Upper lobe of left lung (tissue), 4 donors: ENCODE data around the gene ISOC2.

Experiments used
- EP300 ChIP-seq, 4 donors: sonication (generic); formaldehyde crosslinking; IDR thresholded peaks; one replicate each; pipeline ENCODE4 v1.5.1; 2017; ENCODE audit warnings: antibody characterized with exemption in 4 of 4, control low read depth in 2 of 4
- POLR2A ChIP-seq, 4 donors: fragments of 450-650 bp; IDR thresholded peaks; one replicate each; pipeline ENCODE4 v1.5.1; 2016 to 2017; ENCODE audit warnings: antibody characterized with exemption in 4 of 4, mild to moderate bottlenecking in 2 of 4
- POLR2AphosphoS5 ChIP-seq, 2 donors: sonication (generic); formaldehyde crosslinking; IDR thresholded peaks; one replicate each; pipeline ENCODE4 v1.5.1; 2017; ENCODE audit warnings: antibody characterized with exemption in 2 of 2
- TF ChIP-seq, protein P1 (sequence below), 6 experiments: fragments of 450-650 bp in 4 of 6; fragments of 200-600 bp in 2 of 6; sonication (generic) in 2 of 6; IDR thresholded peaks; one replicate each; pipeline ENCODE4 v1.5.1; 2016 to 2019; ENCODE audit warnings: antibody characterized with exemption in 6 of 6

GRCh38 chr19:55457683-55458457 is 3.6 kb downstream of the ISOC2 start:
- no peak for TF ChIP-seq EP300 (IDR thresholded peaks at IDR 0.05)
- TF ChIP-seq, protein P1, sequence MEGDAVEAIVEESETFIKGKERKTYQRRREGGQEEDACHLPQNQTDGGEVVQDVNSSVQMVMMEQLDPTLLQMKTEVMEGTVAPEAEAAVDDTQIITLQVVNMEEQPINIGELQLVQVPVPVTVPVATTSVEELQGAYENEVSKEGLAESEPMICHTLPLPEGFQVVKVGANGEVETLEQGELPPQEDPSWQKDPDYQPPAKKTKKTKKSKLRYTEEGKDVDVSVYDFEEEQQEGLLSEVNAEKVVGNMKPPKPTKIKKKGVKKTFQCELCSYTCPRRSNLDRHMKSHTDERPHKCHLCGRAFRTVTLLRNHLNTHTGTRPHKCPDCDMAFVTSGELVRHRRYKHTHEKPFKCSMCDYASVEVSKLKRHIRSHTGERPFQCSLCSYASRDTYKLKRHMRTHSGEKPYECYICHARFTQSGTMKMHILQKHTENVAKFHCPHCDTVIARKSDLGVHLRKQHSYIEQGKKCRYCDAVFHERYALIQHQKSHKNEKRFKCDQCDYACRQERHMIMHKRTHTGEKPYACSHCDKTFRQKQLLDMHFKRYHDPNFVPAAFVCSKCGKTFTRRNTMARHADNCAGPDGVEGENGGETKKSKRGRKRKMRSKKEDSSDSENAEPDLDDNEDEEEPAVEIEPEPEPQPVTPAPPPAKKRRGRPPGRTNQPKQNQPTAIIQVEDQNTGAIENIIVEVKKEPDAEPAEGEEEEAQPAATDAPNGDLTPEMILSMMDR (IDR thresholded peaks at IDR 0.05) = no peak
- no peak for TF ChIP-seq POLR2A (IDR thresholded peaks at IDR 0.05)
- TF ChIP-seq POLR2AphosphoS5 (IDR thresholded peaks at IDR 0.05) = no peak
